NCI-H226 (cell line): Measurements from ENCODE around the gene TIMM13.
"Not testable (repeated sequence)": the region's sequence is repeated elsewhere in the genome, so short reads cannot be mapped to it uniquely, and the experiment has no call there.

Experiments used
- DNase-seq: peaks from one replicate; pipeline ENCODE4 v3.0.0-alpha.2; 2015

The TIMM13 gene

DNA sequence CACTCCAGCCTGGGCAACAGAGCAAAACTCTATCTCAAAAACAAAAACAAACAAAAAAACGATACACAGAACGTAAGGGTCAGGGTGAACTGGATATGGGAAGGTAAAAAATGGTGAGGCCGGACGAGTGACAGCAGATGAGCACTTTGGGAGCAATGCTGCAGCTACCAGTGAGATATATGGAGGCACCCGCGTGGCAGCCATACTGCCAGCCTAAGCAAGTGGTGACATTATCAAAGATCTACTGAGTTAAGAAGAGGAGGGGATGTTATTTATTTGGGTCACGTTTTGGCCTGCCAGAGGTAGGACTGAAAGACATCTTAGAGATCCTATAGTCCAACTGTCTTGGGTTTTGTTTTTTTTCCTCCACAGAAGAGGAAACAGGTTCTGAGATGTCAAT is 14.2 kb downstream of the TIMM13 start:
- DNase-seq, result no peak

DNA sequence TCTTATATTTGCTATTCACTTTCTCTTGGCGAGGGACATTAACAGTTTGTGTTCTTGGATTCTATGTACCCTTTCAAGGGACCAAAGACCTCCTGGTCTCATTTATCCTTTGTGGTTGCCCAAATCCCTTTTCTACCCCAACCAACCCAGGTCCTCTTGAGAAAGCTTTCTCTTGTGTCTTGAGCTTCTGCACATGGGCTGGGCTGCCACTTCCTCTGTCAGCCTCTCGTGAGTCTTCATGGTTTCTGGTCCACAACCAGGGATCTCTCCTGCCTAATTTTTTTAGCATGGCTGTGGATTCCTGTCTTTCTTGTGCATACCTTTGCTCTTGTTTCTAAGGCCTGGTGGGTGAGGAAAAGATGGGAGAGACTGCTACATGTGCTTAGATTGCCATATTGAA is 14.9 kb downstream of the TIMM13 start:
- no peak for DNase-seq

DNA sequence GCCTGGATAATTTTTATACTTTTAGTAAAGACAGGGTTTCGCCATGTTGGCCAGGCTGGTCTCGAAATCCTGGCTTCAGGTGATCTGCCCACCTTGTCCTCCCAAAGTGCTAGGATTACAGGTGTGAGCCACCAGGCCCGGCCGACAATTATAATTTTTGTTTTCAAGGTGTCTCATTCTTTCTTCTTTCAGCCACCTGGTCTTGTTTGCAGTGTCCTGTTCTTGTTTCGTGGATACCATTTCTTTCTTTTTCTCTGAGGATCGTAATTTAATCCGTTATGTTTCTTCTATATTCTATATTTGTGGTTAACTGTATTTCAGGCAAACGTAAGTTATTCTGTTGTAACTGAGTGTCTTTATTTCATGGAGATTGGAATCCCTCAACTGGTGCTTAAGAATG is 15.7 kb downstream of the TIMM13 start:
- DNase-seq, result no peak

DNA sequence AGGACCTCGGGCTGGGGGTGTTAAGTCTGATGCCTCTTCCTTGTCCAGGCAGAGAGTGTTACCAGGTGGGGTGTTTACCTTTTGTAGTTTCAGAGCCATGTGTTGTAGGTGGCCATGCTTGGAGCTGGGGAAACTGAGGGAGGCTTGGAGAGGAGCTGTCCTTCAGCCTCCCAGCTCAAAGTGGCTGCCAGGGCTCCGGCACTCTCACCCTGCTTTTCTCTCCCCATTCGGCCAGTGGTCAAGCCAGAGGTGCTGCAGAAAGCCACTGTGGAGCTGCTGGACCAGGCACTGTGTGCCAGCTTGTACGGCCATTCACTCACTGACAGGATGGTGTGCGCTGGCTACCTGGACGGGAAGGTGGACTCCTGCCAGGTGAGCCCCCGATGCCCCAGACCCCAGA is 17.4 kb downstream of the TIMM13 start:
- DNase-seq, result no peak

DNA sequence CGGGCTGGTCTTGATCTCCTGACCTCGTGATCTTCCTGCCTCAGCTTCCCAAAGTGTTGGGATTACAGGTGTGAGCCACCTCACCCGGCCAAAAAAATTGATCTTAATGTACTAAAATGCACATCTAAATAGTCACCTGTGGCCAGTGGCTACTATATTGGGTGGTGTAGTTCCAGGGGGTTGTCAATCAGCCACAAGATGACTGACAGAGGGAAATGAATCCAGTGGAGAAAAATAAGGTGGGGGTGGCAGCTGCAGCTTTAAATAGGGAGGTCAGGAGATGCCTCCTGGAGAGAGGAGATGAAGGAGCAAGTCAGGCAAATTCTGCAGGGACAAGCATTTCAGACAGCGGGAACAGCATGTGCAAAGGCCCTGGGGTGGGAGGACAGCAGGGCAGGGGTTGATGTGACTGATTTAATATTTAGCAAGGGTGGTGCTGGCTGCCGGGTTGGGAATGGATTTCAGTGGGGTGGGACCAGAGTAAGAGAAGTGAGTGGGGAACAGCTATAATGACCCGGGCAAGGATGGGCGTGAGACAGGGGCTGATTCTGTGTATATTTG is 18.0 kb downstream of the TIMM13 start:
- no peak for DNase-seq

DNA sequence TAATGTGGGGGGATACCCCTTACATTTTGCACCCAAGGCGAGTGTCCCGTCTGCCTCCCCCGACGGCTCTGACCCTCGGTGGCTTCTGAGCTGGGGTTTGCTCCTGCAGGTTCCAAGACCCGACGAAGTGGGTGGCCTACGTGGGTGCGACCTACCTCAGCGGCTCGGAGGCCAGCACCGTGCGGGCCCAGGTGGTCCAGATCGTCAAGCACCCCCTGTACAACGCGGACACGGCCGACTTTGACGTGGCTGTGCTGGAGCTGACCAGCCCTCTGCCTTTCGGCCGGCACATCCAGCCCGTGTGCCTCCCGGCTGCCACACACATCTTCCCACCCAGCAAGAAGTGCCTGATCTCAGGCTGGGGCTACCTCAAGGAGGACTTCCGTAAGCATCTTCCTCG is 19.1 kb downstream of the TIMM13 start:
- DNase-seq, result no peak

DNA sequence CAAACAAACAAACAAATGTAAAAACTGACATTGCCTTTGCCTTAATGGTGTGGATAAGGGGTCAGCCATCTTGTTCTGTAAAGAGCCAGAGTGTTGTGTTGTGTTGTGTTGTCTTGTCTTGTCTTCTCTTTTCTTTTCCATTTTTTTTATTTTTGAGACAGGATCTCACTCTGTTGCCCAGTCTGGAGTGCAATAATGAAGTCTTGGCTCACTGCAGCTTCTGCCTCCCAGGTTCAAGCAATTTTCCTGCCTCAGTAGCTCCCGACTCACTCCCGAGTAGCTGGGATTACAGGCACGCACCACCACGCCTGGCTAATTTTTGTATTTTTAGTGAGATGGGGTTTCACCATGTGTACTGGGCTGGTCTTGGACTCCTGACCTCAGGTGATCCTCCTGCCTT is 27.8 kb downstream of the TIMM13 start:
- no peak for DNase-seq

DNA sequence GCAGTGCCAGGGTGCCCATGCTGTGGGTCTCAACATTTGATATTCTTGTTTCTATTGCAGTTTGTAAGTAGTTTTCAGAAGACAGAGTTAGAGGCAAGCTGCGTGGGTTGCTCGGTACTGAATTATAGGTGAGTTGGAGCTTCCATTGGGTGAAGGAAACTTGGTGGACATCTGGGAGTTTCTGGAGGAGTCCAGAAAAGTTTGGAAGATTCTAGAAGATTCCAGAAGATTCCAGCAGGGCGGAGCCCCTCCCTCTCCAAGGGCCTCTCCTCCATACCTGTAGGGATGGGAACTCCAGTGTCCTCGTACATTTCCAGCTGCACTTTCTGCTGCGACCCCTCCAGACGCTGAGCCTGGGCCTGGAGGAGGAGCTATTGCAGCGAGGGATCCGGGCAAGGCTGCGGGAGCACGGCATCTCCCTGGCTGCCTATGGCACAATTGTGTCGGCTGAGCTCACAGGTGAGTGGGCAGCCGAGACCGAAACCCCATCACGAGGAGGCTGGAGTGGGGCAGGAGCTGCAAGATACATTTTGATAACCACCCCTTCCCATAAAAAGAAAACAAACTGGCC is 28.6 kb downstream of the TIMM13 start:
- DNase-seq, result no peak

DNA sequence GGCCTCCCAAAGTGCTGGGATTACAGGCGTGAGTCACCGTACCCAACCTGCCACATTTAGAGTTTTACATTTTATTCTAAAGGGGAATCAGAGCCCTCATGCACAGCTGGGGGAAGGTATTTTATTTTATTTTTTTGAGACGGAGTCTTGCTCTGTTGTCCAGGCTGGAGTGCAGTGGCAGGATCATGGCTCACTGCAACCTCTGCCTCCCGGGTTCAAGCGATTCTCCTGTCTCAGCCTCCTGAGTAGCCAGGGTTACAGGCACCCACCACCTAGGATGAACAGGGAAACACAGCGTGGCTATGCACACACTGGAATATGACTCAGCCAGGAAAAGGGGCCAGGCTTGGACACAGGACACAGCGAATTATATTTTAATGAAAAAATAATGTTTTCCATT is 30.2 kb downstream of the TIMM13 start:
- not testable (repeated sequence) for DNase-seq

DNA sequence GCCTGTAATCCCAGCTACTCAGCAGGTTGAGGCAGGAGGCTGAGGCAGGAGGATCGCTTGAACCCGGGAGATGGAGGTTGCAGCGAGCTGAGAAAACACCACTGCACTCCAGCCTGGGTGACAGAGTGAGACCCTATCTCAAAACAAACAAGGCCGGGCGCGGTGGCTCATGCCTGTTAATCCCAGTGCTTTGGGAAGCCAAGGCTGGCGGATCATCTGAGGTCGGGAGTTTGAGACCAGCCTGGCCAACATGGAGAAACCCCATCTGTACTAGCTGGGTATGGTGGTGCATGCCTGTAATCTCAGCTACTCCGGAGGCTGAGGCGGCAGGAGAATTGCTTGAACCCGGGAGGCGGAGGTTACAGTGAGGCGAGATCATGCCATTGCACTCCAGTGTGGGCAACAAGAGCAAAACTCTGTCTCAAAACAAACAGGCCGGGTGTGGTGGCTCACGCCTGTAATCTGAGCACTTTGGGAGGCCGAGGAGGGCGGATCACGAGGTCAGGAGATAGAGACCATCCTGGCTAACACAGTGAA is 32.0 kb downstream of the TIMM13 start:
- DNase-seq, result not testable (repeated sequence)

DNA sequence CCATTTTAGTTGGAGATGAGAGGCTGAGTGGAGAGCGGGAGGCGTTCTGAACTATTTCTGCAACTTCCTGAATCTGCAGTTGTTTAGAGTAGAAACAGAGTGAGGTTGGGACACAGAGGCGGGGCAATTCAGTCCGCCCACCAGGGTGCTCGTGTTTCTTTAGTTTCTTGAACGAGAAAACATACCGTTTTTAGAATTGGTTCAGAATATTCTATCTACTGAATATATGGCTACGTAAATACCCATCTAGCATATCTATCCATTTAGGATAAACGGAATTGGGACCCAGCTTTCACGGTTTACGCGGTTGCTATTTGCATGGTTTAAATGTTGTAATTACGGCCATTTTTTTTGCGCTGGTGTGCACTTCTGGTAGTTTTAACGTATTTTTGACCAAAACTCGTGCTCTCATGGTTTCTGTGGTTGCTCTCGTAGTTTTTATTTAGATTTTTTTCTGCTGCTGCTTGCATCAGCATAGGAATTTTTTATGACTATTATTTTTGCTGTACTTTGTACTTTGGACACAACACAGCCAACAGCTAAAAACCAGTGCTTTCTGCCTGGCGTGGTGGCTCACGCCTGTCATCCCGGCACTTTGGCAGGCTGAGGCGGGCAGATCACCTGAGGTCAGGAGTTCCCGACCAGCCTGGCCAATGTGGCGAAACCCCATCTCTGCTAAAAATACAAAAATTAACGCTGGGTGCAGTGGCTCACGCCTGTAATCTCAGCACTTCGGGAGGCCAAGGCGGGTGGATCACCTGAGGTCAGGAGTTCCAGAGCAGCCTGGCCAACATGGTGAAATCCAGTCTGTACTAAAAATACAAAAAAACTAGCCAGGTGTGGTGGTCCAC is 32.7 kb downstream of the TIMM13 start:
- no peak for DNase-seq

DNA sequence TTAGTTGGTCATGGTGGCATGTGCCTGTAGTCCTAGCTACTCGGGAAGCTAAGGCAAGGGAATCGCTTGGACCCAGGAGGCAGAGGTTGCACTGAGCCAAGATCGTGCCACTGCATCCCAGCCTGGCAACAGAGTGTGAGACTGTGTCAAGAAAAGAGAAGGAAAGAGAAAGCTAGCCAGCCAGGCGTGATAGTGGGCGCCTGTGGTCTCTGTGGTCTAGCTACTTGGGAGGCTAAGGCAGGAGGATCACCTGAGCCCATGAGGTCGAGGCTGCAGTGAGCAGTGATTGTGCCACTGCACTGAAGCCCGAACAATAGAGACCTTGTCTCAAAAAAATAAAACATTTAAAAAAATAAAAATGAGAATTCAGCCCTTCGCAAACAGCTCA is 33.3 kb downstream of the TIMM13 start:
- DNase-seq, result no peak

DNA sequence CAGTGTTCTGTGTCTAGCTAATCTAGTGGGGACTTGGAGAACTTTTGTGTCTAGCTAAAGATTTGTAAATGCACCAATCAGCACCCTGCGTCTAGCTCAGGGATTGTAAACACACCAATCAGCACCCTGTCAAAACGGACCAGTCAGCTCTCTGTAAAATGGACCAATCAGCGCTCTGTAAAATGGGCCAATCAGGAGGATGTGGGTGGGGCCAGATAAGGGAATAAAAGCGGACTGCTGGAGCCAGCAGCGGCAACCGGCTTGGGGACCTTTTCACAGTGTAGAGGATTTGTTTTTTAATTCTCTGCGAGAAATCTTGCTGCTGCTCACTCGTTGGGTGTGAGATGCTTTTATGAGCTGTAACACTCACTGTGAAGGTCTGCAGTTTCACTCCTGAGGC is 34.5 kb downstream of the TIMM13 start:
- DNase-seq, result not testable (repeated sequence)

DNA sequence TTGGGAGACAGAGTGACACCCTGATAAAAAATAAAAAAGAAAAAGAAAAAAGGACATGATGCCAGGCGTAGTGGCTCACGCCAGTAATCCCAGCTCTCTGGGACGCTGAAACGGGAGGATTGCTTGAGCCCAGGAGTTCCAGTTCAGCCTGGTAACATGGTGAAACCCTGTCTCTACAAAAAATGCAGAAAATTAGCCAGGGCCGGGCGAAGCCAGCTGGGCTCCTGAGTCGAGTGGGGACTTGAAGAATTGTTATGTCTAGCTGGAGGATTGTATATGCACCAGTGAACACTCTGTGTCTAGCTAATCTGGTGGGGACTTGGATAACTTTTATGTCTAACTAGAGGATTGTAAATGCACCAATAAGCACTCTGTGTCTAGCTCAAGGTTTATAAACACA is 35.0 kb downstream of the TIMM13 start:
- DNase-seq, result no peak

DNA sequence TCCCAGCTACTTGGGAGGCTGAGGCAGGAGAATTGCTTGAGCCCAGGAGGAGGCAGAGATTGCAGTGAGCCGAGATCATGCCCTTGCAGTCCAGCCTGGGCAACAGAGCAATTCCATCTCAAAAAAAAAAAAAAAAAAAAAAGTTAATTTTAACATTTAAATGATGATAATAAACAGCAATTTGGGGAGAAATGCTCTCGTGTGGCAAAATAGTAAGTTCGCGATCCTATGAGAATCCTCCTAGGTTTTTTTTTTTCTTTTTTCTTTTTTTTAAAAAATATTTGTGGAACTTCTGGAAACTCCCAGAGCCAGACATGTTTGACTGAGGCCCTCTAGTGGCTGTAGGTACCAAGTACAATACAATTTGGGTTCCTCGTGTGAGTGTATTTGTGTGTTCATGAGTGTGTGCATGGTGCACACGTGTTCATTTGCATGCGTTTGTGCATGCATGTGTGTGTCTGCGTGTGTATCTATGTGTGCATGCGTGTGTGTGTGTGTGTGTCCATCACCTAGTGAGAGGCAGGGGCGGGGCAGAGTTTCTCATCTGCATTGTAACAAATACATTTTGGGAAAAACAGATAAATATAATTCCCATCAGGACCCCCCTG is 36.2 kb downstream of the TIMM13 start:
- no peak for DNase-seq

DNA sequence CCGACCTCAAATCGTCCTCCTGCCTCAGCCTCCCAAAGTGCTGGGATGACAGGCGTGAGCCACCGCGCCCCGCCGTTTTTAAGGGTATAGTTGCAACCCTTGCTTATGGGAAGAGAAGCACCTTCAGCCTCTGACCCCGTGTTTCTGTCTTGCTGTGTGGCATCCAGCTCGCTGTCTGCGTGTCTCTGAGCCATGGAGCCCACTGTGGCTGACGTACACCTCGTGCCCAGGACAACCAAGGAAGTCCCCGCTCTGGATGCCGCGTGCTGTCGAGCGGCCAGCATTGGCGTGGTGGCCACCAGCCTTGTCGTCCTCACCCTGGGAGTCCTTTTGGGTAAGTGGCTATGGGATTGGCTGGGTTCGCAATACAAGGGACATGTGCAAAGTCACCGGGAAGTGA is 37.8 kb downstream of the TIMM13 start:
- DNase-seq, result no peak

DNA sequence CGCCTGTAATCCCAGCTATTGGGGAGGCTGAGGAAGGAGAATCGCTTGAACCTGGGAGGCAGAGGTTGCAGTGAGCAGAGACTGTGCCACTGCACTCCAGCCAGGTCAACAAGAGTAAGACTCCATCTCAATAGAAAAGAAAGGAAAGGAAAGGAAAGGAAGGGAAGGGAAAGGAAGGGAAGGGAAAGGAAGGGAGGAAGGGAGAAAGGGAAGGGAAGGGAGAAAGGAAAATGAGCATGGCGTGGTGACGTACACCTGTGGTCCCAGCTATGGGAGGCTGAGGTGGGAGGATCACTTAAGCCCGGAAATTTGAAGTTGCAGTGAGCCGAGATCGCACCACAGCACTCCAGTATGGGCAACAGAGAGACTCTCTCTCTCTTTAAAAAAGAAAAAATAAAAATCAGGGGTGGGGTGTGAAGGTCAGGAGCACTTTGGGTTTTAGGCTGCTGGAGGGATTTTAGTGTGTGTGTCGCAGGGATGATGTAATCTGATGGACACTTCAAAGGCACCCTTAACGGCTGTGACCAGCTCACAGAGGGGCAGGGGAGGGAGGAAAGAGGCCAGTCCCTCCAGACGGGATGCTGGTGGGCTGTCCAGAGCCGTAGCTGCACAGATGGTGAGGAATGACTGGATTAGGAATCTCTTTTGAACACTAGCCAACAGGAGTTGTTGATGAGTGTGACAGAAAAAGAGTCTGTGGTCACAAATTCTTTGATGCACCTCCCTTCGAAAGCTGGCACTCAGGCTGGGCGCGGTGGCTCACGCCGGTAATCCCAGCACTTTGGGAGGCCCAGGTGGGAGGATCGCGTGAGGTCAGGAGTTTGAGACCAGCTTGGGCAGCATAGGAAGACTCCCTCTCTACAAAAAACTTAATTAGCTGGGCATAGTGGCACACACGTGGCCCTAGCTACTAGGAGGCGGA is 39.8 kb downstream of the TIMM13 start:
- no peak for DNase-seq

DNA sequence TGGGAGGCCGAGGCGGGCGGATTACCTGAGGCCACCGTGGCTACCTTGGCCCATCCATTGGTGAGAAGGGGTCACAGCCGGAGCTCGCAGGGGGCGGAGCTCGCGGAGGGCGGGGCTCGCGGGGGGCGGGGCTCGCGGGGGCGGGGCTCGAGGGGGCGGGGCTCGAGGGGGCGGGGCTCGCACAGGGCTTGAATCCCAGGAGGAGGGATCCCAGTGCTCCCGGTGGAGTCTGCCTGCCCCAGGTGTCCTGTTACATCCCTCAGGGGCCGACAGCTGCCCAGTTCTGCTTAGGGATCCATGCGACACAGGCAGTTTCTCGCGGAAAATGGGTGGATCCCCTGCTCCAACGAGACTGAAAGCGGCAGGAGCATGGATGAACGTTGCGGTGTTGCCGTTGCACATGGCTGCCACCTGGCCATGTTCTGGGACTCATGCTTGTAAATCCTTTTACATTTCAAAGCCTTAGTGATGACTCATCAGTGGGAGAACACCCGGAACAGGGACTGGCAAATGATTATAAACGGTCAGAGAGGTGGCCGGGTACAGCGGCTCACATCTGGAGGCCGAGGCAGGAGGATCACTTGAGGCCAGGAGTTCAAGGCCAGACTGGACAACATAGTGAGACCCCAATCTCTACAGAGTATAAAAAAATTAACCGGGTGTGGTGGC is 42.2 kb downstream of the TIMM13 start:
- DNase-seq, result peak; percentile 80

DNA sequence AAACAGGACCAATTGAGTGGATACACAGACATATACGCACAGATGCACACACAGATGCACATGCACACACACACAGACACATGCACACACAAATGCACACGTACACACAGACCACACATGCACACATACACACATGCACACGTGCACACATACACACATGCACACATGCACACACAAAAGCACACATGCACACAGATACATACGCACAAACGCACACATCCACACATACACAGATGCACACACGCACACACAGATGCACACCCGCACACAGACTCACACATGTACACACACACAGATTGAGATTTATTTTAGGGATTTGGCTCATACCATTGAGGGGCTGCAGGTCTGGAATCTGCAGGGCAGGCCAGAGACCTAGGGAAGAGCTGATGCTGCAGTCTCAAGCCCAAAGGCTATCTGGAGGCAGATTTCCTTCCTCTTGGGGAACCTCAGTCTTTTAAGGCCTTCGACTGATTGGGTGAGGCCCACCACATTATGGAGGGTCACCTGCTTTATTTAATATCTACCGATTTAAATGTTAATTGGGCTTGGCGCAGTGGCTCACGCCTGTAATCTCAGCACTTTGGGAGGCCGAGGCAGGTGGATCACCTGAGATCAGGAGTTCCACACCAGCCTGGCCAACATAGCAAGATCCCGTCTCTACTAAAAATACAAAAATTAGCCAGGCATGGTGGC is 44.7 kb downstream of the TIMM13 start:
- no peak for DNase-seq

DNA sequence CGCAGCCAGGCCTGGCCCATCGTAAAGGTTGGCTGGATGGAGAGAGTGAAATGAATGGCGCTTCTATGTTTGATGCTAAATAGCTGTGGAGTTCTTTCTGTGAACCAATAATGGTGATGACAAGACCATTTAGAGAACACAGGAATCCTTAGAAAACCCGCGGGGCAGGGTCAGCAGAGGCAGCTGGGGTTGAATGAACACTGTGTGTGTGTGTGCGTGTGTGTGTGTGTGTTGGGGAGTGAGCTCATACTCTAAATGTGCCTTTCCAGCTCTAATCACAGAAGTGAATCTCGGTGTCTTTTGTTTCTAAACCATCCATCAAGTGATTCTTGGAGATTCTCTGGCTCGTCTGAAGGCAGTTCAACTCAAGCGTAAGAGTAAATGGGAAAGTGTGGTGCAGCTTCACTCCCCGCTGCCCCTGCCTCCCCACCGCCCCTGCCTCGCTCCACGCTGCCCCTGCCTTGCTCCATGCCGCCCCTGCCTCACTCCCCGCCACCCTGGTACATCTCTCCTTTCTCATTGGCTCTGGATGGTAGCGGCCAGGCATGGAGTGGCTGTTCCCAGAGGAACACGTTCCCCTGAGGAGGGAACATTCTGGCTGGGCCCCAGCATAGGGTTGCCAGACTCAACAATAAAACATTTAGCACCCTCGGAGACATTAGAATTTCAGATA is 46.1 kb downstream of the TIMM13 start:
- no peak for DNase-seq

DNA sequence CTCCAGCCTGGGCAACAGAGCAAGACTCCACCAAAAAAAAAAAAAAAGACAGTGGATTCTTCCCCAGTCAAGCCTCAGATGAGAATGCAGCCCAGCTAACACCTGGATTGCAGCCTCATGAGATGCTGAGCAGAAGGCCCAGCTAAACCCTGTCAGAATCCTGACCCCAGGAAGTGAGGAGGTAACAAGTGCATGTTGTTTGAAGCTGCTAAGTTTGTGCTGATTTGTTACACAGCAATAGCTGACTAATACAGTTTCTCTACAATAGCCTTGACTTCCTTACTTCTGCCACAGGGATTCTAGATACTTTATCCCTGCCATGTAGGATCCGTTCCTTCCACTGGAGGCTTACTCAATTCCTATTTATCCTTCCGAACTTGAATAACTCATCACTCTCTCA is 46.8 kb downstream of the TIMM13 start:
- no peak for DNase-seq
